K562 (cell line): Measurements from ENCODE around the gene TET2. TPM values are rescaled to one million over a fixed set of nuclear protein-coding genes. Genes with fewer than 3 reads are reported as not detected.

Source experiments
- BCL6 ChIP-seq: fragments of 250-450 bp; sonication (Bioruptor Pico); IDR thresholded peaks from 2 replicates; pipeline ENCODE4 v1.4.0; 2020
- NFRKB ChIP-seq: fragments of 450-650 bp; IDR thresholded peaks from 2 replicates; pipeline ENCODE4 v1.6.1; 2016; ENCODE audit warnings: low read depth
- ZNF318 ChIP-seq, 2 experiments: fragments of 450-650 bp; IDR thresholded peaks; 2 replicates each; pipeline ENCODE4 v1.6.1; 2016; ENCODE audit warnings: mild to moderate bottlenecking in 2 of 2, borderline replicate concordance in 1 of 2, low read depth in 1 of 2, moderate library complexity in 1 of 2
- polyA plus RNA-seq, 8 experiments: library from polyadenylated mRNA; depleted of rRNA in 4 of 8; stranded (reverse) in 5 of 8; unstranded in 3 of 8; fragments of >200 nt; fragmentation: Nextera tagmentation in 2 of 8; fragmentation: Illumina TruSeq in 1 of 8; extraction: Ambion mirVana in 2 of 8; extraction: Trizol in 1 of 8; gene quantifications; 2 replicates each; pipeline versions ENCODE4 v1.2.1 to v1.2.3, GENCODE V29; 2011 to 2014; ENCODE audit warnings: inconsistent platforms in 1 of 8, missing spikeins in 1 of 8
- total RNA-seq, 7 experiments: library from RNA; depleted of rRNA in 6 of 7; stranded (reverse); fragments of >200 nt in 6 of 7; fragmentation: Illumina TruSeq in 2 of 7; extraction: Trizol in 2 of 7; gene quantifications; 2 replicates each; pipeline versions ENCODE4 v1.2.1 to v1.2.3, GENCODE V29; 2011 to 2021; ENCODE audit warnings: low replicate concordance in 1 of 7

The TET2 gene
- total and polyA plus RNA-seq, 9 of the 15 experiments (the other 6 are each of a cell fraction or from before 2014, with no cell fraction given) = 0.80 to 11.1 (median 4.9) TPM

DNA sequence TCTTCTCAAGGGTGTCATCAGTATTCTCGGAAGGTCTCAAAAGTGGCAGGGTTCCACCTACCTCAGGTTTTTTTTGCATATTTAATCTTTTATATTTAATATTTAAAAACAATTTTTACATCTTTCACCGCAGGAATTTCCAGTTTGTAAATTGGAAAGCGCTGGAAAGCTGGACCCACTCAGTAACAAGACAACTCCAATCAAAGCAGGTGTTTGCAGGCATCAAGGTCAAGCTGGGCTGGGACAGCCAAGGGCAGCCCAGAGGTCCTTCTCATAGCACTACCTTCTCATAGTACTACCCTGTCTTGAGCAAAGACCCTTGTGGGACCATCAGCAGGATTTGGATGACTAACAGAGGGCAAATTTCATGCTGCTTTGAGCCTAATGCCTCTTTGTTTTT is 160.1 kb downstream of the TET2 start (continued):
- TF ChIP-seq ZNF318 (IDR thresholded peaks at IDR 0.05; ENCODE audit: borderline replicate concordance in 1 of 2, low read depth in 1 of 2) (no peak), NFRKB (no peak), BCL6 (CRISPR knock-in tag) (no peak)
